Endothelial cell of umbilical vein (primary cell): Measurements from ENCODE around the gene CSHL1. TPM values are rescaled to one million over a fixed set of nuclear protein-coding genes. Genes with fewer than 3 reads are reported as not detected.

Experiments
- BruUV-seq: library from RNA; stranded (reverse); fragments of 400-500 nt; replicated peaks from 2 replicates; lab custom pipeline; 2021; lab: Mats Ljungman, UMichigan
- CTCF ChIA-PET: fragments of 300-600, 350-600 bp; sonication (Branson Sonifier 250); formaldehyde crosslinking; loops from one replicate; lab custom pipeline; 2021; ENCODE audit warnings: antibody characterized with exemption, inconsistent platforms; lab: Charles Lee
- POLR2A ChIA-PET: fragments of 300-600, 350-600 bp; sonication (Branson Sonifier 250); formaldehyde crosslinking; loops from one replicate; lab custom pipeline; 2021; ENCODE audit warnings: antibody characterized with exemption, inconsistent platforms; lab: Charles Lee
- DNase-seq: peaks from one replicate; pipeline ENCODE4 v3.0.0-alpha.2; 2011; ENCODE audit warnings: low read depth, low spot score
- FAIRE-seq: peaks from 2 replicates; lab custom pipeline; 2011; peaks lifted over from hg19 to GRCh38; lab: Jason Lieb, UNC
- H2AFZ ChIP-seq: 2 replicates; pipeline ENCODE4 v1.6.0; 2012; ENCODE audit warnings: low read depth, low read length, control low read depth, inconsistent platforms
- H3K27ac ChIP-seq: 2 replicates; pipeline ENCODE4 v1.5.1; 2011; ENCODE audit warnings: low read depth, mild to moderate bottlenecking, control low read depth, low read length, moderate library complexity; ENCODE audit not compliant: insufficient read depth
- H3K27me3 ChIP-seq, 2 experiments: 2 replicates each; pipeline versions ENCODE4 v1.6.0 to v1.6.1; 2011; ENCODE audit warnings: low read length in 2 of 2, mixed read lengths in 1 of 2; ENCODE audit not compliant: control insufficient read depth in 2 of 2, insufficient read depth in 2 of 2
- H3K36me3 ChIP-seq, 2 experiments: 2 replicates in 1 of 2; 3 replicates in 1 of 2; pipeline ENCODE4 v1.5.1; 2011; ENCODE audit warnings: low read length in 2 of 2, mild to moderate bottlenecking in 1 of 2, moderate library complexity in 1 of 2; ENCODE audit not compliant: control insufficient read depth in 2 of 2, insufficient read depth in 2 of 2; ENCODE audit errors: extremely low read depth in 1 of 2
- H3K4me1 ChIP-seq: 3 replicates; pipeline ENCODE4 v1.5.1; 2011; ENCODE audit warnings: mild to moderate bottlenecking, low read length; ENCODE audit not compliant: control insufficient read depth, insufficient read depth; ENCODE audit errors: extremely low read depth
- H3K4me2 ChIP-seq: 2 replicates; pipeline ENCODE4 v1.6.1; 2011; ENCODE audit warnings: low read length, control low read depth, mixed read lengths; ENCODE audit not compliant: insufficient read depth
- H3K4me3 ChIP-seq, 3 experiments: fragments of 200-600 bp in 1 of 3; sonication (generic), shearing (Covaris generic) in 1 of 3; replicated peaks in 1 of 3; 2 replicates each; pipeline ENCODE4 v1.5.1; 2011 to 2016; ENCODE audit warnings: control low read depth in 3 of 3, low read length in 3 of 3, mild to moderate bottlenecking in 2 of 3, inconsistent platforms in 1 of 3, low read depth in 1 of 3, moderate library complexity in 1 of 3; ENCODE audit not compliant: insufficient read depth in 1 of 3
- H3K79me2 ChIP-seq: 2 replicates; pipeline ENCODE4 v1.6.0; 2012; ENCODE audit warnings: low read length, inconsistent platforms; ENCODE audit not compliant: control insufficient read depth, insufficient read depth
- H3K9ac ChIP-seq: replicated peaks from 2 replicates; pipeline ENCODE3; 2011; ENCODE audit warnings: low read length, control low read depth; ENCODE audit not compliant: insufficient read depth; ENCODE audit errors: extremely low read depth
- H3K9me1 ChIP-seq: replicated peaks from 3 replicates; pipeline ENCODE4 v1.6.0; 2011; ENCODE audit warnings: mild to moderate bottlenecking, low read length; ENCODE audit not compliant: control insufficient read depth, insufficient read depth; ENCODE audit errors: extremely low read depth
- H3K9me3 ChIP-seq: replicated peaks from 2 replicates; pipeline ENCODE4 v1.5.1; 2012; ENCODE audit warnings: low read length, inconsistent platforms; ENCODE audit not compliant: control insufficient read depth, insufficient read depth
- H4K20me1 ChIP-seq: replicated peaks from 2 replicates; pipeline ENCODE3; 2011; ENCODE audit warnings: mild to moderate bottlenecking, low read length; ENCODE audit not compliant: control insufficient read depth, insufficient read depth; ENCODE audit errors: extremely low read depth
- CTCF ChIP-seq, 2 donors: IDR thresholded peaks; 1 replicate in 1 of 2; 2 replicates in 1 of 2; pipeline ENCODE4 v1.5.1; 2011; ENCODE audit warnings: low read length in 2 of 2, mild to moderate bottlenecking in 2 of 2, moderate library complexity in 2 of 2, control low read depth in 1 of 2, inconsistent platforms in 1 of 2, low read depth in 1 of 2; ENCODE audit not compliant: insufficient read depth in 1 of 2; ENCODE audit errors: extremely low read depth in 1 of 2
- EZH2 ChIP-seq: IDR thresholded peaks from 2 replicates; pipeline ENCODE4 v1.6.1; 2012; ENCODE audit warnings: borderline replicate concordance, low read depth, mild to moderate bottlenecking, moderate library complexity, low read length, inconsistent platforms; ENCODE audit not compliant: severe bottlenecking
- FOS ChIP-seq: IDR thresholded peaks from 2 replicates; pipeline ENCODE4 v1.6.1; 2011; ENCODE audit warnings: mild to moderate bottlenecking, low read length, moderate library complexity, borderline replicate concordance; ENCODE audit not compliant: insufficient read depth
- GATA2 ChIP-seq: IDR thresholded peaks from 2 replicates; pipeline ENCODE4 v1.7.0; 2011; ENCODE audit warnings: low read depth, mild to moderate bottlenecking, moderate library complexity, mixed read lengths, low read length; ENCODE audit not compliant: insufficient read length, insufficient read depth
- JUN ChIP-seq: IDR thresholded peaks from 2 replicates; pipeline ENCODE4 v1.6.1; 2011; ENCODE audit warnings: borderline replicate concordance, low read depth; ENCODE audit not compliant: insufficient read length, insufficient read depth
- MAX ChIP-seq: IDR thresholded peaks from 2 replicates; pipeline ENCODE4 v1.6.1; 2011; ENCODE audit not compliant: insufficient read depth, insufficient read length
- MYC ChIP-seq: IDR thresholded peaks from one replicate; pipeline ENCODE4 v1.6.1; 2011; ENCODE audit warnings: mild to moderate bottlenecking, low read depth, low read length
- POLR2A ChIP-seq: IDR thresholded peaks from 2 replicates; pipeline ENCODE4 v1.6.1; 2012; ENCODE audit warnings: low read depth, mild to moderate bottlenecking, control low read depth, low read length
- POLR2AphosphoS5 ChIP-seq: IDR thresholded peaks from 2 replicates; pipeline ENCODE4 v1.6.1; 2012; ENCODE audit warnings: low read depth, mild to moderate bottlenecking, control low read depth, low read length, moderate library complexity; ENCODE audit not compliant: insufficient read depth
- dilution Hi-C: fragments of 300-500 bp; cut with MboI; formaldehyde crosslinking; loops from one replicate; pipeline ENCODE4 v1.15.0; 2019; ENCODE audit warnings: low sequenced_read_pairs; ENCODE audit not compliant: extremely low pct_ligation_motif_present
- intact Hi-C: fragments of 100-400 bp; cut with micrococcal nuclease; formaldehyde crosslinking; loops from one replicate; pipeline ENCODE4 v1.10.0; 2022
- polyA plus RNA-seq, 4 experiments: library from polyadenylated mRNA; depleted of rRNA in 3 of 4; stranded (reverse) in 3 of 4; unstranded in 1 of 4; fragments of >200 nt; gene quantifications; 2 replicates each; pipeline versions ENCODE4 v1.2.1 to v1.2.3, GENCODE V29; 2011 to 2012; ENCODE audit warnings: missing spikeins in 1 of 4
- total RNA-seq: library from RNA; stranded (reverse); gene quantifications from 2 replicates; pipeline ENCODE4 v1.2.3, GENCODE V29; 2021

CSHL1 gene
- total and polyA plus RNA-seq, 2 donors (not counting 3 experiments of a cell fraction or from before 2014, with no cell fraction given), result not detected

GRCh38 chr17:63945784-63946439 is 34.9 kb upstream of the CSHL1 start:
- CTCF ChIA-PET, result interaction anchor here (0.6 to 3.0 kb wide), 48 partner anchors 9 to 354 kb away, joined by 3 to 108 read pairs (median 6); partner anchors contain the start of genes CD79B, CSHL1, GH1 and ICAM2

More at GRCh38 chr17:63945784-63946439, 34.9 kb upstream of the CSHL1 start:
- dilution Hi-C loops (no loop called here), intact Hi-C loops (loop anchor here (1.0 to 2.0 kb wide), 2 partner anchors 27 to 45 kb away; no protein-coding TSS in a partner anchor)
- BruUV-seq, result no TSS peak
- Histone ChIP-seq H4K20me1 (no peaks in the 10 kb centered on the region), H3K79me2 (no peaks in the 10 kb centered on the region), H3K27ac (no peak overlapping the region), H2AFZ (no peak overlapping the region), H3K4me2 (no peak overlapping the region), H3K9me1 (no peaks in the 10 kb centered on the region), H3K4me3 (no peak overlapping the region), H3K4me1 (no peaks in the 10 kb centered on the region), H3K27me3 (no peaks in the 10 kb centered on the region), H3K9me3 (no peaks in the 10 kb centered on the region), H3K36me3 (no peaks in the 10 kb centered on the region), H3K9ac (no peak overlapping the region)
- DNase-seq (no peak), FAIRE-seq (no peak)
- POLR2A ChIA-PET, result no interaction called here
- no peak for TF ChIP-seq GATA2
- TF ChIP-seq POLR2AphosphoS5, result no peak
- TF ChIP-seq MAX, result no peak
- TF ChIP-seq MYC, result no peak
- no peak for TF ChIP-seq POLR2A
- TF ChIP-seq CTCF (IDR thresholded peaks at IDR 0.05; ENCODE audit: extremely low read depth in 1 of 2, insufficient read depth in 1 of 2, low read depth in 1 of 2, low read length in 2 of 2), result no peak
- TF ChIP-seq JUN, result no peak
- no peak for TF ChIP-seq EZH2
- TF ChIP-seq FOS, result no peak
